DND-41 (cell line): ENCODE measurements around the gene PLPPR4.

Experiments used
- CTCF ChIP-seq: IDR thresholded peaks from 2 replicates; pipeline ENCODE4 v1.5.1; 2012; ENCODE audit warnings: borderline replicate concordance, low read length, moderate library complexity, mild to moderate bottlenecking; ENCODE audit not compliant: poor library complexity, severe bottlenecking; ENCODE audit errors: extremely low read depth
- EZH2 ChIP-seq: IDR thresholded peaks from 3 replicates; pipeline ENCODE4 v1.6.1; 2012; ENCODE audit warnings: borderline replicate concordance, low read depth, mild to moderate bottlenecking, moderate library complexity, low read length, inconsistent platforms; ENCODE audit not compliant: severe bottlenecking

- TF ChIP-seq CTCF (no peak), EZH2 (no peak)
Measured at GRCh38 chr1:99228153-99228552, 36.1 kb upstream of the PLPPR4 start.
